COLO668 (cell line): ENCODE measurements around the gene PDS5B.

Experiments
- DNase-seq: peaks from one replicate; lab custom pipeline; 2025; ENCODE audit not compliant: unreplicated experiment; lab: John Stamatoyannopoulos, UW

PDS5B gene

DNA sequence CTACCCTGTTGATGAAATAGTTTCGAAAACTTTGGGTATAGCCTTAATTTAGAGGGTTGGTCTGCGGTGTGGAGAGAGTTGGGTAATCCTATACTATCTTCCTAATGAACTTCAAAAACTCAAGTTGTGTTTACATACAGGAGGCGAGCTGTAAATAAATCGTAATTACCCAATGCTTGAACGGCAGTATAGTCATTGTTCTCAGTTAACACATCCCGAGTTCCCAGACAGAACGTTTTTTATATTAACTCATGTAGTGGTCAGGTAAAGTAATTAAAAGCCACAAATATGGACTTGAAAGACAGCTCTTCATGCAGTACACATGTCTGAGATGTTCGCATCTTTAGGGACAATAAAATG lies 1.5 kb downstream of the PDS5B start:
- no peak for DNase-seq

GRCh38 chr13:32588736-32589135 lies 2.5 kb downstream of the PDS5B start:
- no peak for DNase-seq

DNA sequence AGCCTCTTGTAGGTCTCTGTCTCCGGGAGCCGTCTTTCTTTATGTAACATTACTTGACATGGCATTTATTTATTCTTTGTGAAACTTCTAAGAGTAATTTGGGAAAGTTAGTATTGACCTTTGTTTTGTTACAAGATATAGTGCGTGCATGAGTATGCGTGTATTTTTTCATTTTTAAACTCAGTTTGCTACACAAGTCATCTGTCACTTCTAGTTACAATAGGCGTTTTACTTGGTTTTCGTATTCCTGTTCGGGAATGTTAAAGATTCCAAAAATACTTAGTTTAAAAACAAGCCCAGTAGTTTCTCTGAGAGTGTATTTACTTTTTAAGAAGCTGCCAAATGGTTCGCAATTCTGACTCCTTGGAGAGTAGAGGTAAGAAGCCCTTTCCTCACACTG lies 3.2 kb downstream of the PDS5B start:
- no peak for DNase-seq

GRCh38 chr13:32590266-32590665 lies 4.0 kb downstream of the PDS5B start:
- no peak for DNase-seq

- no peak for DNase-seq
Observed at GRCh38 chr13:32592082-32592481, 5.8 kb downstream of the PDS5B start.

DNA sequence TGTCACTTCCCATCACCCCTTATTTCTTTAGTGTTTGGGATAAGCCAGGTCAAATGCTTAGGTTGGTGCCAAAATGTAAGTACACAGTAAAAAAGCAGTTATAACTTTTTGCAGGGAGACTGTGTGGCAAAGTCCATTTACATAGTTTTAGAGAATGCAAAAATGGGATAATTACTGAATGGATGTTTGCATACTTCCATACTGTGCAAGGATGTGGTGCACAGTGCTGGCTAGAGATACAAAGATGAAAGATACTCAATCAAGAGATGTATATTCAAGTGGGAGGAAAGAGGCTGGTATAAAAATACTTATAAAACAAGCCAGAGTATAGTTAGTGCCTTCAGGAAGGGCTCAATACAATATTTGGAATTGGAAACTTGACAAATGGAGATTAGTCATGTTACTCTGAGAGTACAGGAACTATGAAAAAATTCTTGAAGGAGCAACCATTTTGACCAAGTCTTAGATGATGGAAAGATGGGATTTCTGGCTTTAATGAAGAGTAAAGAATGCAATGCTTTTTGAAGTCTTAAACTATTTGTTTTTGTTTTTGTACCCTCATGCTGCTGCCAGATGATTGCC lies 8.0 kb downstream of the PDS5B start:
- no peak for DNase-seq

DNA sequence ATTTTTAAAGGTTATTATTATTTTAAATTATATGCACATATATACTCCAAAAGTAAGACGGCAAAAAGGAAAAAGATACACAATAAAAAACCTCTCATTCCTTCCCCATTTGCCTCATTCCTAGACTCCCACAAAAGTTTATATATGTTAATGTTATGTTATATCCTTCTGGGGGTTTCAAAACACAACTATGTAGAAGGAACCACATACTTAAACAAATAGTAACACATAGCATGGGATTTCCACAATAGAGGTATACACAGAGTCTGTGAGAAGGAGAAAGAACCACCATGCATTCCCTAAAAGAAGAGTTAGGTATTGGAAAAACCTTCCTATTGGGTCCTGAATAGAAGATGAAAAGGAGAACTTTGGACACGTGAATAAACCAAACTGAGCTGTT lies 9.1 kb downstream of the PDS5B start:
- no peak for DNase-seq

DNA sequence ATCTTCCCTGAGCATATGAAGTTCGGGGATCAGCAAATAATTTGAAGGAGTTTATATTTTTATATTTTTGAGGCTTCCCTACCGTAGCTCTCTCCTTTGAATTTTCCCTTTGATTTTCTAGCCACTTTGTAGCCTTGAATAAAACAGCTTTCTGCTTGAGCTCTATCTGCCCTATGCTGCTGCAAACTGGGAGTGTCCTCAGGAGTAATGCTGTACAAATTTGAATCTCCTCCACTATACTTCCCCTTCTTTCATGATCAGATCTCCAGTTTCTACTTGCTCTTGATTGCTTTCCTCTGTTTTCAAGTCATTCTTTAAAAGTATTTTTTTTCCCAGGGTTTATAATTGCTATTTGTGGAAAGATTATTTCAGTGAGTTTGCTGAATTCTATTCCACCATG lies 14.6 kb downstream of the PDS5B start:
- DNase-seq = no peak

DNA sequence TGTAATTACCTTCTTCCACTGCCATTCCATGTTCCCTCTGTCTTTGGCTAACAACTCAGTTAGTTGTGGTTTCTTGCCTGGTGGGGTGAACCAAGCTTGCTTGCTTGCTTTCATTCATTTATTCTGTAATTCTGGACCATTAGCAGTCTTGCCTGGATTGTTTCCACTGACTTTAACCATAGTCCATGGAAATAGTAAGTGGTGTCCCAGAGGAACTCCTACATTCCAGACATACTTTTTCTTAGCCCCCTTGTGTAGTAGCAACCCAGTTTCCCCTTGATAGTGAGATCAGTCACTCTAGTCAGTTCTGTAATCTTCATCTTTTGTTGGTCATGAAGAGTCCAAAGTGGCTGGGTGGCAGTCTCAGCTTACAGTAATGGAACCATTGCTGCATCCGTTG lies 23.2 kb downstream of the PDS5B start:
- no peak for DNase-seq

DNA sequence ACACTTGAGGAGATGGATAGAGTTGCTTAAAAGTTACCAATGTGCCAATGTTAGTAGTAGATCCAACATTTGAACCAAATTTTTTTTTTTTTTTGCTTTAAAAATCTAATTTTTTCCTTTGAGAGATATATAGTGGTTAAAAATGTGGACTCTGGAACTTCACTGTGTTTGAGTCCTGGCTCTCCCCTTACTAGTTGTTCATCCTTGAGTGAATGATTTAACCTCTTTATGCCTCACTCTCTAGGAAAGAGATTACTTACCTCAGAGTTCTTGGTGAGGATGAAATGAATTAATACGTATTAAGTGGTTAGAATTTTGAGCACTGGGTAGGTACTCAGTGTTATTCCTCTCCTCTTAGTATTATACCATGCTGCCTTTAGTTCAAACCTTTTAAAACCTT lies 24.3 kb downstream of the PDS5B start:
- no peak for DNase-seq

DNA sequence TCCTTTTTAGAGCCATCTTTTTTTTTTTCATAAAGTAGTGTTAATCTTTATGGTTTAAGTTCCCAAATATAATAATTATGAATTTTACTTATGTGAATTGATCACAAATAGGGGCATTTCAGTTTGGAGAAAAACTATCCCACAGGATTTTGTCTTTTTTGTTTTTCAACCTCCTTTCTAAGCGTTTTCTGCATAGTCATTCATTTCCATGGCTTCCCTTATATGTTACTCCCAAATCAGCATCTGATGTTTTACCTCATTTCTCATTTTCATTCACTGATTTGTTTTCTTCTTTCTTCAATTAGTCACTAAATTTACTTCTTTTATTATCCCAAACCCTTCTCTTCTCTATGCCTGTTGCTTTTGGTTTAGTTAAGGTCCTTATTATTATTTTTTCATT lies 24.7 kb downstream of the PDS5B start:
- no peak for DNase-seq

- DNase-seq = no peak
Observed at GRCh38 chr13:32616883-32617511, 30.7 kb downstream of the PDS5B start.

DNA sequence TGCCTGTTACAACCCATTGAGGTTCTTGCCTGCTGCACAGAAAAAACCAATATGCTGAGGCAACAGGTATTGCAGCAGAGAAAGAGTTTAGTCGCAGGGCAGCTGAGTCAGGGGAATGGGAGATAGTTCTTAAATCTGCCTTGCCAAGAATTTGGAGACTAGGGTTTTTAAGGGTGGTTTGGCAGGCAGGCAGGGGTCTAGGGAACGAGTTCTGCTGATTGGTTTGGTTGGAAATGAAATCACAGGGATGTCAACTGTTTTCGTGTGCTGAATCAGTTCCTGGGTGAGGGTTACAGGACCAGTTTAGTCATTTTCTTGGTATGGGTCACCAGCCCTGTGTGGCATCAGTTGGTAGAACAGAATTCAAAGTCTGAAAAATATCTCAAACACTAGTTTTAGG lies 36.6 kb downstream of the PDS5B start:
- no peak for DNase-seq

- DNase-seq = no peak
Observed at GRCh38 chr13:32624441-32624840, 38.2 kb downstream of the PDS5B start.

GRCh38 chr13:32627793-32628192 lies 41.5 kb downstream of the PDS5B start:
- DNase-seq = no peak

DNA sequence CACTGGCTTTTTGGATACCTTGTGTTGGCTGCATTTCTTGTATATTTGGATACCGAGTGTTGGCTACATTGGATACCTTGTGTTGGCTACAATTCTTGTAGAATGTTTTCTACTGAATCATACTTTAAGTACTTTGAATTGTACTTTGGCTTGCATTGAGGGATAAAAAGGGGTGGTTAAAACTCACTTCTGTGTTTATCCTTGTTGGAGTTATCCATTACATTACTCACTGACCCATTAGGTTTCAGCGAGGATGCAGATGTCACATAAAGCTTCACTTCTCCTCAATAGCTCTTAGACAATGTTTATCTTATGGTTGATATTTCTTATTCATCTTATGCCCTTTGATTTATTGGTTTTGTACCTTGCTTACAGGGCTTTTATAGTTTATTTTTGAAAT lies 43.1 kb downstream of the PDS5B start:
- DNase-seq = no peak

DNA sequence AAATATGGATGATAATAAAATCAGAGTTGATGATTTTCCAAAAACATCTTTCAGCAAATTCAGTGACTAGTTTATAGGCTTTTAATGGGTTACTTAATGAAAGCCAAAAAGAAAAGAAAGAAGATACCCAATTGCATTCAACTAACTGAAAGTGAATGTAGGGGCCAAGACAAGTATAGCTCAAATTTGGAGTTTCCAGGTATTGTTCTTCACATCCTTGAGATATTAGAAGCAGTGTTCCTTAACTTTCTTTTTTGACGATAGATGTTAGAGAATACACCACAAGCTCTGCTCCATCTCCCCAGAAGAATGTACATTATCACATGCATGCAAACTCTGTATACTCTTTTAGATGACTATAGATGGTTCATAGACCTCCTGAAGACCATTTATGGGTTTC lies 43.6 kb downstream of the PDS5B start:
- DNase-seq = no peak

DNA sequence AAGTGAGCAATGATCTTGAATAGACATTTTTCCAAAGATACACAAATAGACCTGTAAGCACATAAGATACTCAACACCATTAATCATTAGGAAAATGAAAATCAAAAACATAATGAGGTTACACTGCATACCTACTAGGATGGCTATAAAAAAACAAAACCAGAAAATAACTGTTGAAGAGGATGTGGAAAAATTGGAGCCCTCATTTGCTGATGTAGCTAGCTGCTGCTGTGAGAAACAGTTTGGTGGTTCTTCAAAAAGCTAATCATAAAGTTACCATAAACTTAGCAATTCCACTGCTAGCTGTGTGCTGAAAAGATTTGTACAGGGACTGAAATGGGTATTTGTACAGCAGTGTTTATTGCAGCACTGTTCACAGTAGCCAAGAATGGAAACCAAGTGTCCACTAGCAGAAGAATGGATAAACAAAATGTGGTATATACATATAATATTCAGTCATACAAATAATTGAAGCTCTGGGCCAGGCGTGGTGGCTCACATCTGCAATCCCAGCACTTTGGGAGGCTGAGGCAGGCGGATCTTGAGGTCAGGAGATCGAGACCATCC lies 46.2 kb downstream of the PDS5B start:
- DNase-seq = no peak

DNA sequence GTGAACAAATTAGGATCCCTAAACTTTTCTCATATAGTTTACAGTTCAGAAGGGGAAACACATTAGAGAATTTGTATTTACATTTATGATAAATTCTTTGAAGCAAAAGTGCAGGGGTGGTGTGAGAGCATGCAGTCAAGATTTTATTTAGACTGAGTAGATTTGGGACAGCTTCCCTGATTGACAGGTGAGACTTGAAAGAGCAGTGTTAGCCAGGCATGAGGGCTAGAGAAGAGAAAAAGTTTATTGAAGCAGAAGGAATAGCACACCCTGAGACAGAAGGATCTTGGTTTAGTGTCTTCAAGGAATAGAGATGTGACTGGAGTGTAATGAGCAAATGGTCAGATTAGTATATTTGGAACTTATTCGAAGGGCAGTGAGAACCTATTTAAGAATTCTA lies 50.5 kb downstream of the PDS5B start:
- DNase-seq = no peak

DNA sequence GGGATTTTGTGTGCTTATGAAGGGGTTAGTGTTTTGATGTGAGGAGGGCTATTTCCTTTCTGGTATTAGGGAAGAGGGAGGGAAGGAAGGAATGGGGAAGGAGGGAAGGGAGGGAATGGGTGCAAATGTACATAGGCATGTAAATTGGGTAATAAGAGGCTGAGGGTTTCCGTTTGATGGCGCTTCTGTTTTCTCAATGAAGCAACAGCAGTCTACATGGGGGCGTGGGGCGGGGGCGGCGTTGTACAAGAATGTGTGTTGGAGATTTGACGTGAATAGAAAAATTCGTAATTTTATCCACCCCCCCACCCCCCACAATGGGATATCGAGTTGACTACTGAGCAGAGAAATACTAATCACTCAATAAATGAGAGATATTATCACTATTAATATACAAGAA lies 52.5 kb downstream of the PDS5B start:
- DNase-seq = no peak

- DNase-seq = peak; percentile 49
Observed at GRCh38 chr13:32639502-32640105, 53.4 kb downstream of the PDS5B start.

- DNase-seq = no peak
Observed at GRCh38 chr13:32642316-32642715, 56.1 kb downstream of the PDS5B start.

- DNase-seq = no peak
Observed at GRCh38 chr13:32642858-32643257, 56.6 kb downstream of the PDS5B start.
